SHP77 (cell line): ENCODE data around the gene HMMR.
"Not testable (repeated sequence)": the region's sequence is repeated elsewhere in the genome, so short reads cannot be mapped to it uniquely, and the experiment has no call there.

Experiments
- DNase-seq, 2 experiments: peaks; one replicate each; lab custom pipeline; 2025; lab: John Stamatoyannopoulos, UW

HMMR gene, protein sequence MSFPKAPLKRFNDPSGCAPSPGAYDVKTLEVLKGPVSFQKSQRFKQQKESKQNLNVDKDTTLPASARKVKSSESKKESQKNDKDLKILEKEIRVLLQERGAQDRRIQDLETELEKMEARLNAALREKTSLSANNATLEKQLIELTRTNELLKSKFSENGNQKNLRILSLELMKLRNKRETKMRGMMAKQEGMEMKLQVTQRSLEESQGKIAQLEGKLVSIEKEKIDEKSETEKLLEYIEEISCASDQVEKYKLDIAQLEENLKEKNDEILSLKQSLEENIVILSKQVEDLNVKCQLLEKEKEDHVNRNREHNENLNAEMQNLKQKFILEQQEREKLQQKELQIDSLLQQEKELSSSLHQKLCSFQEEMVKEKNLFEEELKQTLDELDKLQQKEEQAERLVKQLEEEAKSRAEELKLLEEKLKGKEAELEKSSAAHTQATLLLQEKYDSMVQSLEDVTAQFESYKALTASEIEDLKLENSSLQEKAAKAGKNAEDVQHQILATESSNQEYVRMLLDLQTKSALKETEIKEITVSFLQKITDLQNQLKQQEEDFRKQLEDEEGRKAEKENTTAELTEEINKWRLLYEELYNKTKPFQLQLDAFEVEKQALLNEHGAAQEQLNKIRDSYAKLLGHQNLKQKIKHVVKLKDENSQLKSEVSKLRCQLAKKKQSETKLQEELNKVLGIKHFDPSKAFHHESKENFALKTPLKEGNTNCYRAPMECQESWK

GRCh38 chr5:163460562-163461171 lies at the start of gene HMMR:
TSS of gene HMMR (plus strand) at chr5:163460632. CDS start at chr5:163460693, 61 bp downstream.
- peak in 1 of 2 experiments; percentile 36 for DNase-seq

DNA sequence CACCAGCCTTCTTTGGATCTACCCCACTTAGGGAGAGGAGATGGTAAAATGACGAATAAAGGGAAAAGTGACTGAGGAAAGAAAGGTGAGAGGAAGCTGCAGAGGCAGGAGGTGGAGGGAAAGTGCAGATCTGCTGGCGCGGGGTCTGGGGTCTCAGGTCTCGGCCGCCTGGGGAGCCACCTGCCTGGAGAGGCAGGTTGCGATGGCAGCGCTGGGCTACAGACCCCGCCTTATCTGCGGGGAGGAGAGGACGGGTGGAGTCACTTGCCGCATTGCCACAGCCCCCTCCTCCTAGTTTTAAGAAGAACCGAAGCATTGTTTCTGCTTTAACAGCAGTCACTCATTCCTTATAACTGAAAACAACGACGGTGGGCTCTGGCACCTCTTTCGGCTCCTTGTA lies 44.8 kb upstream of the HMMR start:
- not testable (repeated sequence) for DNase-seq

GRCh38 chr5:163424836-163425235 lies 35.6 kb upstream of the HMMR start:
- no peak for DNase-seq

GRCh38 chr5:163426128-163426527 lies 34.3 kb upstream of the HMMR start:
- not testable (repeated sequence) for DNase-seq

GRCh38 chr5:163432544-163432943 lies 27.9 kb upstream of the HMMR start:
- no peak for DNase-seq

- no peak for DNase-seq
Measured at GRCh38 chr5:163433271-163433670, 27.2 kb upstream of the HMMR start.

DNA sequence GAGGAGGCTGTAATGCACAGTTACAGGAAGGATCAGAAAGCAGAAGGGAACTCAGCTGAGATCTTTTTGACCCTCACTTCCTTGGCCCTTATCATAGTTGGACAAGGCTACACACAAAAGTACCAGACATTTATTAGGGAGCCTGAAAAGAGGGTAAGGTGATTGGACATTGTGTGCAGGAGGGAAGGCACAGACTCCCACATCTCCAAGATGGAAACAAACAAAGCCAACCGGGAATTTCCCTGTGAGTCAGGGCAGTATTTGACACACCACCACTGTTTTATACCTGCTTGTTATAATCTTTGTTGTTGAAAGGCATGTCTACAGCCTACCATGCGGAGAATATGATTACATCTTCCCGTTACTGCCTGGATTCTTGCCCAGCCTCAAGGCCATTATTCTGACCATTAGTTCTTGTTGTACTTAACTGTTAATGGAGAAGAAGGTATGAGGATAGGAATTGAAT lies 26.0 kb upstream of the HMMR start:
- DNase-seq = no peak

GRCh38 chr5:163436515-163436914 lies 23.9 kb upstream of the HMMR start:
- no peak for DNase-seq

- no peak for DNase-seq
Measured at GRCh38 chr5:163437011-163437308, 23.5 kb upstream of the HMMR start.

GRCh38 chr5:163437309-163438182 lies 22.9 kb upstream of the HMMR start, which contains the start of gene CCNG1:
TSS of gene CCNG1 (plus strand) at chr5:163437595. CDS start at chr5:163439257, 1,662 bp downstream.
- peak; percentile 97 to 98 for DNase-seq

DNA sequence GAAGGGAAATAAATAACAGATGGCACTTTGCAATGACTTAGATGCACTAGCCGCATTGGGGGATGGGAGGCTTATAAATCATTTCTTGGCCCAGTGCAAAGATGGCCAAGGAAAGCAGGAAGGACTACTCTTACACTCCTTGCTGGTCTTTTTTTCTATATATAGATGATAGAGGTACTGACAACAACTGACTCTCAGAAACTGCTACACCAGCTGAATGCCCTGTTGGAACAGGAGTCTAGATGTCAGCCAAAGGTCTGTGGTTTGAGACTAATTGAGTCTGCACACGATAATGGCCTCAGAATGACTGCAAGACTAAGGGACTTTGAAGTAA lies 21.4 kb upstream of the HMMR start:
- no peak for DNase-seq

DNA sequence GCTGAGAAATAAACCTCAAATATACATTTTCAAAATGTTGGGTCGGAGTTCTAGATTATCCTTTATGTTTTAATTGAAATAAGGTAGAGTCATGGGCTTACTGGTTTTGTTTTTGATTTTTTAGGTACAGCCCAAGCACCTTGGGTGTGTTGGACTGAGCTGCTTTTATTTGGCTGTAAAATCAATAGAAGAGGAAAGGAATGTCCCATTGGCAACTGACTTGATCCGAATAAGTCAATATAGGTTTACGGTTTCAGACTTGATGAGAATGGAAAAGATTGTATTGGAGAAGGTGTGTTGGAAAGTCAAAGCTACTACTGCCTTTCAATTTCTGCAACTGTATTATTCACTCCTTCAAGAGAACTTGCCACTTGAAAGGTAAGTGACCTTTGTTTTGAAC lies 19.5 kb upstream of the HMMR start:
- no peak for DNase-seq

- no peak for DNase-seq
Measured at GRCh38 chr5:163444526-163444925, 15.9 kb upstream of the HMMR start.

DNA sequence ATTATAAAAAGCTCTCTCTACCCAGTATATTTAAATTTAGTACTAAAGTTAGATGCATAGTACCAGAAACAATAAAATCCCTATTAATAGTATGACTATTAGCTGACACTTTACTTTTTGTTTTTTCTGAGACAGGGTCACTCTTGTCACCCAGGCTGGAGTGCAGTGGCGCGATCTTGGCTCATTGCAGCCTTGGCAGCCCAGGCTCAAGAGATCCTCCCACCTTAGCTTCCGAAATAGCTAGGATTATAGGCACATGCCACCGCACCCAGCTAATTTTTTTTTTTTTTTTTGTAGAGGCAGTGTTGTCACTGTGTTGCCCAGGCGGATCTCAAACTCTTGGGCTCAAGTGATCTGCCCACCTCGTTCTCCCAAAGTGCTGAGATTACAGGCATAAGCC lies 15.1 kb upstream of the HMMR start:
- no peak for DNase-seq

DNA sequence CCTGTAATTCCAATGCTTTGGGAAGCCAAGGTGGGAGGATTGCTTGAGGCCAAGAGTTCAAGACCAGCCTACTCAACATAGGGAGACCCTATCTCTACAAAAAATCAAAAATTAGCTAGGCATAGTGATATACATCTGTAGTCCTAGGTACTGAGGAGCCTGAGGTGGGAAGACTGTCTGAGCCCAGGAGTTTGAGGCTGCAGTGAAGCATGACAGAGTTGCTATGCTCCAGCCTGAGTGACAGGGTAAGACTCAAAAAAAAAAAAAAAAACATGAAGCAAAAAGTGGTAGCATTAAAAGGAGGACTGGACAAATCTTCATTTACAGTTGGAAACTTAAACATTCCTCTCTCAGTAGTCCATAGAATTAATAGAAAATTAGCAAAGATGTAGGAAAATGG lies 13.2 kb upstream of the HMMR start:
- no peak for DNase-seq

- no peak for DNase-seq
Measured at GRCh38 chr5:163447875-163448274, 12.6 kb upstream of the HMMR start.

- DNase-seq = no peak
Measured at GRCh38 chr5:163448491-163448890, 11.9 kb upstream of the HMMR start.

DNA sequence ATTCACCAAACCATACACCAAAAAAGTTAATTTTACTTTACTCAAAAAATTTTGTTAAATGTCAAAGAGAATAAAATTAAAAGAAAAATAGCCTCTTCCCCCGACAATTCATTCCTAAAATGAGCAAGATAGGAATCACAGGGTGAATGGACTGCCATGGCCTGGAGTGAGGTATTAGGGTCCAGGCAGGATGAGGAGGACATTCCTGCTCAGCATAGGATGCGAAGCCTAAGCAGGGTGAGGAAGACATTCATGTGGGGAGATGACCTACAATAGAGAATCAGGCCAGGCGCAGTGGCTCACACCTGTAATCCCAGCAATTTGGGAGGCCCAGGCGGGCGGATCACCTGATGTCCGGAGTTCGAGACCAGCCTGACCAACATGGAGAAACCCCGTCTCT lies 8.9 kb upstream of the HMMR start:
- DNase-seq = no peak

- DNase-seq = no peak
Measured at GRCh38 chr5:163453705-163454104, 6.7 kb upstream of the HMMR start.

DNA sequence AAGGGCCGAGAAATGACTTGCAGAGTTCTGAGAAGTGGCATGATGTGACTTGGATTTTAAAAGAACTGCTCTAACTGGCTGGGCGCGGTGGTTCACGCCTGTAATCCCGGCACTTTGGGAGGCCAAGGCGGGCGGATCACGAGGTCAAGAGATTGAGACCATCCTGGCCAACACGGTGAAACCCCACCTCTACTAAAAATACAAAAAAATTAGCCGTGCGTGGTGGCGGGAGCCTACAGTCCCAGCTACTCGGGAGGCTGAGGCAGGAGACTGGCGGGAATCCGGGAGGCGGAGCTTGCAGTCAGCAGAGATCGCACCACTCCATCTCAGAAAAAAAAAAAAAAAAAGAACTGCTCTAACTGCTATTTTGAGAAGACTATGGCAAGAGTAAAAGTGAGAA lies 5.0 kb upstream of the HMMR start:
- DNase-seq = not testable (repeated sequence)

GRCh38 chr5:163456029-163456589 lies 4.3 kb upstream of the HMMR start:
- no peak for DNase-seq

DNA sequence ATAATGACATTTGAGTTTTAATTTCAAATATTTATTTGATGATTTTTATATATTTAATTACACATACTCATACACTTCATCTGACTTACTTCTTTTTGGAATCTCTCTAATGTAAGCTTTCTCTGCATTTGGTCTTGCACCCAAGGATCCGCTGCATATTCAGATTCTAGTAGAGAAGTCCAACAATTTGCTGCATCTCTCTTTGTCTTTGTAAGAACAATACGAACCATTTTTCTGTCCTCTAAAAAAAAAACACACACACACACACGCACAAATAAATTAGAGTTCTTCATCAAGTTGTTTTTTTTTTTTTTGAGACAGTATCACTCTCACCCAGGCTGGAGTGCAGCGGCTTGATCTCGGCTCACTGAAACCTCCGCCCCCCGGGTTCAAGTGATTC lies 3.6 kb upstream of the HMMR start:
- no peak for DNase-seq
